ENCODE results near the gene CTSC.
"Not testable (repeated sequence)": the region's sequence is repeated elsewhere in the genome, so short reads cannot be mapped to it uniquely, and the experiment has no call there.

The CTSC gene

DNA sequence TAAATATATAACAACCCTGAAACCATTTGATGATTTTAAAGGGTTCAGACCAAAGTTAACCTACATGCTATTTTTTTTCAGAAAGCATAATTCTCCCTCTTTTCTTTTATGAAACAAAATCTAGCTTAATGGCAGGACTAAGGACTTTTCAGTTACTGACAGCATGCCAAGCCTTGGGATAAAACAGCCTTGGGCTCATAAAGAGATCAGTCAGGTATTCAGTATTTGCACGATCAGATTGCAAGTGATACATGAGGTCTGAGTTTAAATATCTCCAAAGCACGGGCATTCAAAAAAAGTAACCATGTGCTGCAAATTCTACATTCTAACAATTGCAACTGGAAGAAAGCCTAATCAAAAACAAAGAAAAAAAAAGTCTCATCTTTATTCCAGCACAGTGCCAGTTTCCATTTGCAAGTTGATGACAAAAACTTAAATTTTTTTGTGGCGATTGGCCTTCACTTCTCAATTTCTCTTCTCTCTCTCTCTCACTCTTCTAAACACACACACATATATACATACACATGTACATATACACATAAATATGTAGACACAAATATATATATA is 60.1 kb downstream of the CTSC start:
- no peak for DNase-seq

DNA sequence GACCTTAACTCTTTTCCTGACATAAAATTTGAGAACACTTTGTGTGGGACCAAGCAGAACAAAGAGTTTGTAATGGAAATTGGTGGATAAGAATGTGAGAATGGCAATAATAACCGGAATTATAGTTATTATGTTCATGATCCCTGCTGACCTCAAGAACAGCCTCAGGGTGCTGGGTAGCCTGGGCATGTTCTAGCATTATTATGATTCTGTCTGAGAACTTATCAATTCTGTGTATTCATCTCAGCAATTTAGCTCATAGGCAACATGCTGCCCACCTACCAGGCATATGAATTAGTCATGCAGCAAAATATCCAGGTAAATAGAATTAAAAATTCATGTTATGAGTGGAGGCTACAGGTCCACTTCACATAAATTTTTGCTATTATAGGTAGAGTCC is 61.9 kb downstream of the CTSC start:
- no peak for DNase-seq

GRCh38 chr11:88266919-88267318 is 70.6 kb downstream of the CTSC start:
- DNase-seq: no peak

- no peak for DNase-seq
Measured at GRCh38 chr11:88266157-88266556, 71.4 kb downstream of the CTSC start.

DNA sequence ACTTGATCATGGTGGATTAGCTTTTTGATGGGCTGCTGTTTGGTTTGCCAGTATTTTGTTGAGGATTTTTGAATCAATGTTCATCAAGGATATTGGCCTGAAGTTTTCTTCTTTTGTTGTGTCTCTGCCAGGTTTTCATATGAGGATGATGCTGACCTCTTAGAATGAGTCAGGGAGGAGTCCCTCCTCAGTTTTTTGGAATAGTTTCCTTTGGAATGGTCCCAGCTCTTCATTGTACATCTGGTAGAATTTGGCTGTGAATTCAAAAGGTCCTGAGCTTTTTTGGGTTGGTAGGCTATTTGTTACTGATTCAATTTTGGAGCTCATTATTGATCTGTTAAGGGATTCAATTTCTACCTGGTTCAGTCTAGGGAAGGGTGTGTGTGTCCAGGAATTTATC is 78.1 kb downstream of the CTSC start:
- DNase-seq: no peak

- DNase-seq: no peak
Measured at GRCh38 chr11:88252208-88252607, 85.3 kb downstream of the CTSC start.

DNA sequence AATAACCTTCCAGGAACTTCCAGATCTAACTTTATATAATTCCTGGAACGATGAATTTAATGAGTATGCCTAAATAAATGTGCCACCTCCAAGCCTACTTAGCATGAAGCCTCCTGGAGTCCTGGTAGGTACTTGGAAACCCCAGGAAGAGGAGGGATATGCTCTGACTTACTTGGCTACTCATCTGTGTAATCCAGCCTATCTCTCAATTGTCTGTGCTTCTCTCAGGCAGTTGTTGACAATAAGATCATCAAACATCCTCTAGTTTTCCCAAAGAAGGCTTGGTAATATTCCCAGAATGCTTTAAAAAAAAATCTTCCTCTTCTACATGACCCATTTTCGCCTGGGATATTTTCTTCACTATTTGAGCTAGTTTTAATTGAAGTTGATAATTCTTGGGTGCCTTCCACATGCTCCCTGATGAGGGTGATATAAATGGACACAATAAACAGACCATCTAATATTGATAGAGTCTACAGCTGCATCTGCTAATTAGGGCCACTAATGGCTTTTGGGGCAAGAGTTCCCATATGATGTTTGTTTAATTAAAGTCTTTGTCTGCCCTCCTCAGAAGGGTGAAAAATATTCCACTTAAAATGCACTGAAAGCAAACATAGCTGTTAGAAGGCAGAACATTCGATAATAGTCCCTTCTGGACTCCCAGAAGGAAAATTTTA is 86.8 kb downstream of the CTSC start:
- no peak for DNase-seq

- no peak for DNase-seq
Measured at GRCh38 chr11:88249706-88250105, 87.8 kb downstream of the CTSC start.

GRCh38 chr11:88246696-88247095 is 90.8 kb downstream of the CTSC start:
- no peak for DNase-seq

DNA sequence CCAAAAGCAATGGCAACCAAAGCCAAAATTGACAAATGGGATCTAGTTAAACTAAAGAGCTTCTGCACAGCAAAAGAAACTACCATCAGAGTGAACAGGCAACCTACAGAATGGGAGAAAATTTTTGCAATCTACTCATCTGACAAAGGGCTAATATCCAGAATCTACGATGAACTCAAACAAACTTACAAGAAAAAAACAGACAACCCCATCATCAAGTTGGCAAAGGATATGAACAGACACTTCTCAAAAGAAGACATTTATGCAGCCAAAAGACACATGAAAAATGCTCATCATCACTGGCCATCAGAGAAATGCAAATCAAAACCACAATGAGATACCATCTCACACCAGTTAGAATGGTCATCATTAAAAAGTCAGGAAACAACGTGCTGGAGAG is 92.0 kb downstream of the CTSC start:
- not testable (repeated sequence) for DNase-seq

Measured in effector CD4-positive, alpha-beta T cell (primary cell).